HG02840 (cell line): ENCODE data around the gene GULP1.

Source experiments
- ATAC-seq: cut with Tn5 transposase; IDR thresholded peaks from one replicate; pipeline ENCODE4 v1.9.1; 2021; ENCODE audit warnings: mild to moderate bottlenecking, moderate library complexity, moderate number of reproducible peaks; ENCODE audit not compliant: unreplicated experiment, low FRiP score

GULP1 gene

GRCh38 chr2:188623995-188624643 lies 332.4 kb downstream of the GULP1 start:
- ATAC-seq = no peak

- no peak for ATAC-seq
Observed at GRCh38 chr2:188627471-188627870, 335.8 kb downstream of the GULP1 start.

- no peak for ATAC-seq
Observed at GRCh38 chr2:188628989-188629752, 337.5 kb downstream of the GULP1 start.

- no peak for ATAC-seq
Observed at GRCh38 chr2:188629753-188630527, 338.3 kb downstream of the GULP1 start.

GRCh38 chr2:188631037-188631809 lies 339.5 kb downstream of the GULP1 start:
- no peak for ATAC-seq

GRCh38 chr2:188634656-188635055 lies 343.0 kb downstream of the GULP1 start:
- no peak for ATAC-seq
